HUES64 (cell line): ENCODE data around the gene THOP1.

Experiments
- H3K27ac ChIP-seq: 2 replicates; pipeline ENCODE4 v1.7.0; 2013; ENCODE audit warnings: low read depth, low read length, inconsistent platforms
- H3K27me3 ChIP-seq: 2 replicates; pipeline ENCODE4 v1.6.1; 2013; ENCODE audit warnings: mild to moderate bottlenecking, low read length; ENCODE audit not compliant: insufficient read depth
- H3K36me3 ChIP-seq: 2 replicates; pipeline ENCODE4 v1.6.1; 2013; ENCODE audit warnings: mild to moderate bottlenecking, low read length; ENCODE audit not compliant: insufficient read depth
- H3K4me1 ChIP-seq: 2 replicates; pipeline ENCODE4 v1.6.1; 2013; ENCODE audit warnings: mild to moderate bottlenecking, low read length, moderate library complexity; ENCODE audit not compliant: insufficient read depth
- H3K4me3 ChIP-seq: 2 replicates; pipeline ENCODE4 v1.5.1; 2013; ENCODE audit warnings: mild to moderate bottlenecking, low read length, moderate library complexity
- H3K9ac ChIP-seq: 2 replicates; pipeline ENCODE4 v1.6.1; 2013; ENCODE audit warnings: mild to moderate bottlenecking, low read depth, low read length
- H3K9me3 ChIP-seq: 2 replicates; pipeline ENCODE4 v1.6.1; 2013; ENCODE audit warnings: low read depth, low read length; ENCODE audit not compliant: insufficient read depth
- whole genome bisulfite sequencing: fragments of 150-250, 120-280 bp; methylation state at CpG from one replicate; pipeline ENCODE4 v1.1.7; 2013; ENCODE audit warnings: missing lambda C conversion rate; 5-methylcytosine and 5-hydroxymethylcytosine counted together

THOP1 gene

DNA sequence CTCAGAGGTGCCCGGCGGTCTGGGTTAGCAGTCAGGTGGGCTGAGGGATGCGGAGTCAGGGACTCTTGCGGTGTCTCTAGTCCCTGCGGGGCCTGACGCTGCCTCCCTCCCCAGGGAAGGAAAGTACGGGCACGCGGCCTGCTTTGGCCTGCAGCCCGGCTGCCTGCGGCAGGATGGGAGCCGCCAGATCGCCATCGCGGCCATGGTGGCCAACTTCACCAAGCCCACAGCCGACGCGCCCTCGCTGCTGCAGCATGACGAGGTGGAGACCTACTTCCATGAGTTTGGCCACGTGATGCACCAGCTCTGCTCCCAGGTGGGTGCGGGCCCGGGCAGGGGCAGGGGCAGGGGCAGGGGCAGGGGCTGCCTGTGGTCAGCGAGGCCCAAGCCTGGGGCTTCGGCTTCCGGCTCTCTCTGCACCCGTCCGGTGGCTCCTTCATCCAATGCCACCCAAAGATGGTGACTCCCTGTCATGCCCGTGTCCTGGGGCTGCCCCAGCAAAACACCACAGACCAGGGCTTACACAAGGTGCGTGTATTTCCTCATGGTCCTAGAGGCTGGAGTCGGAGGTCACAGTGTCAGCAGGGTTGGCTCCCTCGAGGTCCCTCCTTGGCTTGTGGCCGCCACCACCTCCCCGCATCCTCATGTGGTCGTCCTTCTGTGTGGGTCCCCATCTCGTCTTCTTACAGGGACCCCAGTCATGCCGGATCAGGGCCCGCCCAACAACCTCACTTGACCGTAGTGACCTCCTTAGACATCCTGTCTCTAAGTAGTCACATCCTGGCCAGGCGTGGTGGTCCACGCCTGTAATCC lies 23.0 kb downstream of the THOP1 start:
- Histone ChIP-seq H3K4me1 (no peaks in the 10 kb centered on the region), H3K27me3 (no peaks in the 10 kb centered on the region), H3K9ac (no peak overlapping the region), H3K36me3 (peaks cover 94% of the 10 kb centered on the region), H3K9me3 (no peaks in the 10 kb centered on the region), H3K4me3 (no peak overlapping the region), H3K27ac (no peak overlapping the region)
- WGBS, result 96% methylated on average over 41 of the region's 41 CpGs

DNA sequence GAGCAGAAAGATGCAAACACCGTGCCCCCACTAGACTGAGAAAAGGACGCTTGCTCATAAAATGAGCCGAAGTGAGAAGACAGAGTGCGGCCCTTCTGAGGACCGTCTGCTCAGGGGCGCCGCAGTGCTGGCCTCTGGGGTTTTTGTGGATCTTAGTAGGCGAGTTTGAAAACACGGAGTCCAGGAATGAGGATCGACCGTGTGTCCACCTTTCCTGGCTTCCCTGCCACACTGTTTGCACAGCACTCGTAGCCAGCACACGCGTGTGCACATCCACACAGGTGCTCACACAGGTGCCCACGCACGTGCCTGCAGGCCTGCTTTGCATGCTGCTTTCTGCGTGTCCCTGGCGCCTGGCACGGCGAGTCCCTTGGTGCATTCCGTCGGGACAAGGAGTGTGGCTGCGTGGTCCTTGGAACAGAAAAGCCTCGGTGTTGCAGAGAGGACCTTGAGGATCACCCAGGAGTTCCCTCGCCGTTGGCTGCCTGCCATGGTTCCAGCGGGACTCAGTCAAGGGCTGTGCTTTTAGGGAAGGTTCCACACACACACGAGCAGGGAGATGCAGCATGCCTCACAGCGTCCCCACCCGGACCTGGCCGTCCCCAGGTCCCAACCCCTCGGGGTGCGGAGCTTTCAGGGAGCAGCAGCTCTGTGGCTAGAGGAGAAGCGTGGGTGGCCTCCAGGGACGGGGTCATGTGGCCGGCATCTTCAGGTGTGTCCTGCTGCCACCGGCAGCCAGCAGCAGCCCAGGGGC lies 24.3 kb downstream of the THOP1 start:
- peaks cover 90% of the 10 kb centered on the region for H3K36me3 ChIP-seq
- 95% methylated on average over 37 of the region's 37 CpGs for WGBS

DNA sequence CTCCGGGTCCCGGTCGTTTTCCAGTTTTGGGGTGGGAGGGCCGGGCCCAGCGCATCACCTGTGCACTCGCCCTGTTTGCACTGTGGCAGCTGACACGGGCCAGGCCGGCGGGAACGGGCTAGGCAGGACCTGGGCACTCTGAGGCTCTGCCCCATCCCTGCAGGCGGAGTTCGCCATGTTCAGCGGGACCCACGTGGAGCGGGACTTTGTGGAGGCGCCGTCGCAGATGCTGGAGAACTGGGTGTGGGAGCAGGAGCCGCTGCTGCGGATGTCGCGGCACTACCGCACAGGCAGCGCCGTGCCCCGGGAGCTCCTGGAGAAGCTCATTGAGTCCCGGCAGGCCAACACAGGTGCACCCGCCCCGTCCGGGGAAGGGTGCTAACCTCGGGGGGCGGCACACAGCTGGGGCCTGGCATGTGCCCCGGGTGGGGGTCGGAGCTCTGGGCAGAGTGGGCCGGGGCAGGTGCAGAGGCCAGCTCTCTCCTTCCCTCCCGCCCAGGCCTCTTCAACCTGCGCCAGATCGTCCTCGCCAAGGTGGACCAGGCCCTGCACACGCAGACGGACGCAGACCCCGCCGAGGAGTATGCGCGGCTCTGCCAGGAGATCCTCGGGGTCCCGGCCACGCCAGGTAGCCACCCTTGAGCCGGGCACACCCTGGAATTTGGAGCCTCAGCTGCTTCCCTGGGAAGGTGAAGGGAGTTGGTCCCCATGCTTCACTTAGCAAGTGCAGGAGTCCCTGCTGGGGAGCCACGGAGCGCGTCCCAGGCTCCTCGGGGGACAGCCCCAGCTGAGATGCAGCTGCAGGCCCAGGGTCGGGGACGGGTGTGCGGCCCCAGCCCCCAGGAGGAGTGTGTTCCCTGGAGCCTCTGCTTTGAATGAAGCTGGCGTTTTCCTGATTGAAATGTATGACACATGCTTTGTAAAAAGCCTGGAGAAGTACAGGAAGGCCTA lies 25.1 kb downstream of the THOP1 start:
- Histone ChIP-seq H3K4me1 (no peaks in the 10 kb centered on the region), H3K4me3 (no peak overlapping the region), H3K27ac (no peak overlapping the region), H3K27me3 (no peaks in the 10 kb centered on the region), H3K36me3 (peaks cover 82% of the 10 kb centered on the region), H3K9ac (no peak overlapping the region), H3K9me3 (no peaks in the 10 kb centered on the region)
- 96% methylated on average over 58 of the region's 58 CpGs for WGBS

More for the DNA sequence above, 24.3 kb downstream of the THOP1 start:
- no peak overlapping the region for H3K27ac ChIP-seq
- H3K9me3 ChIP-seq, result no peaks in the 10 kb centered on the region
- no peak overlapping the region for H3K4me3 ChIP-seq
- no peaks in the 10 kb centered on the region for H3K4me1 ChIP-seq
- H3K27me3 ChIP-seq, result no peaks in the 10 kb centered on the region
- H3K9ac ChIP-seq, result no peak overlapping the region

DNA sequence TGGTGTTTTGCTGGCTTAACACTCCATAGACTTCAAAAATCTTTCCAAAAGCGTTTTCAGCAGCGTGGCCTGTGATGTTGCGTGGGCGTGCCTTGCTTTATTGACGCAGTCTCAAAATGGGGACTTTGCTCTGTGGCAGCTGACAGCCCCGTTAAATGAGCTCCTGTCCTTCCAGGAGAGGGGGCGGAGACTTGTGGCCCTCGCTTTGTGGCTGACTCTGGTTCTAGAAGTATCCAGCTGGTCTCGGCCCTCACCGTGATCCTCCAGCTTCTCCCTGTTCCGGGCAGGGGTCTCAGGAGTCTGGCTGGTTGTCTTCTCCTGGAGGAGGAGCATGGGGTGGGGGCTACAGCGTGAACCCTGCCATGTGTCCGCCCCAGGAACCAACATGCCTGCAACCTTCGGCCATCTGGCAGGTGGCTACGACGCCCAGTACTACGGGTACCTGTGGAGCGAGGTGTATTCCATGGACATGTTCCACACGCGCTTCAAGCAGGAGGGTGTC lies 26.0 kb downstream of the THOP1 start:
- Histone ChIP-seq H3K36me3 (peaks cover 76% of the 10 kb centered on the region), H3K9me3 (no peaks in the 10 kb centered on the region), H3K9ac (no peak overlapping the region), H3K27me3 (no peaks in the 10 kb centered on the region), H3K27ac (no peak overlapping the region), H3K4me3 (no peak overlapping the region), H3K4me1 (no peaks in the 10 kb centered on the region)
- 97% methylated on average over 20 of the region's 20 CpGs for WGBS

DNA sequence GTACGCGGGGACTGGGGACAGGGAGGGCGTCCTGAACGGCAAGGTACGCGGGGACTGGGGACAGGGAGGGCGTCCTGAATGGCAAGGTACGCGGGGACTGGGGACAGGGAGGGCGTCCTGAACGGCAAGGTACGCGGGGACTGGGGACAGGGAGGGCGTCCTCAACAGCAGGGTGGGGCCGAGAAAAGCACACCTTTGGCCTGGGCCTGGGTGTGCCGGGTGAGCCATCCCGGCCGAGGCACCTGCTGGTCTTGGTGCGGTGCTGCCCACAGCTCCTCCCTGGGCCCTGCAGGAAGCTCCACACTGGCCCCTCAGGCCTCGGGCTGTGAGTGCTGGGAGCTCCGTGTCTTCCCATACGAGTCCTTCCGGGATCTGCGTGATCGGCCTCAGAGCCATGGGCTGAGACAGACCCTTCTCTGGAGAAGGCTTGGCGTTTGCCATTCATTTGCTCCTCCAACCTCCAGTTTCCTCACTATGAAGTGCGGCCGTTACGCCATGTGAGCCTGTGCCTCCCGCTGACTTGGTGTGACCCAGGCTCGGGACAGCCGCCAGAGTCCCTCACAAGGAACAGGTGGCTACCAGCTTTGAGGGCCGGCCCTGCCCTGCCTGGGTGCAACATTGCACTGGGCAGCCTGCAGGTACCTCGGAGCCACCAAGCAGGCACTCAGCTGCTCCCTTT lies 26.6 kb downstream of the THOP1 start:
- H3K36me3 ChIP-seq, result peaks cover 70% of the 10 kb centered on the region
- no peaks in the 10 kb centered on the region for H3K27me3 ChIP-seq
- H3K4me1 ChIP-seq, result no peaks in the 10 kb centered on the region
- no peak overlapping the region for H3K27ac ChIP-seq
- WGBS, result 94% methylated on average over 34 of the region's 34 CpGs
- H3K9me3 ChIP-seq, result no peaks in the 10 kb centered on the region
- no peak overlapping the region for H3K9ac ChIP-seq
- H3K4me3 ChIP-seq, result no peak overlapping the region

DNA sequence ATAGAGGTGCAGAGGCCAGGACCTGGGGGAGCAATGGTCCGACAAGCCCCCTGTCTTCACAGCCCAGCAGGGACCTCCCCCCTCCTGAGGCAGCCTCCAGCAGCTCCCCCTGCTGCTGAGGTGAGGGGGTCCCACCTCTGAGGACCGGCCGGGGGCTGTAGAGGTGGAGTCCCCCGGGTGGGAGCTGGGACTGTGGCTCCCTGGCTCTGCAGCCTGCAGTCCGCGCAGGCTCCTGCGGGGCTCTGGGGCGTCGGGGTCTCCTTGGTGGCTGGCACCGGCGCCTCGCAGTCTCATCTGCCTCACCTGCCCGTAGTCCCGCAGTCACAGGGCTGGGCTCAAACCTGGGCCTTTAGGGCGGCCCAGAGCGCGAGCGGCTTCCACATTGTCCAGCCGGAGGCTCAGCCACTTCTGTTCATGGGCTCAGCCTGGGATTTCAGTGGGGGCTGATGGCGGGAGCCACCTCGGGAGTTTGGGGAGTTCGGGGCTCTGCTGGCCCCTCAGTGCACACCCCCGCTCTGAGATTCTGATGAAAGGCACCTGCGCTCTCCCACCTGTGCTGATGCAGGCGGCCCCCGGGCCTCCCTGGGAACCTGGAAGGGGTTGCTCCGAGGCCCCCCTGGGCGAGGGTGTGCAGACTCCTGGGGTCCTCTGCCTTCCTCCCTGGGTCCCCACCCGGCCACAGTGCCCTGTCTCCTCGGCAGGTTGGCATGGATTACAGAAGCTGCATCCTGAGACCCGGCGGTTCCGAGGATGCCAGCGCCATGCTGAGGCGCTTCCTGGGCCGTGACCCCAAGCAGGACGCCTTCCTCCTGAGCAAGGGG lies 27.3 kb downstream of the THOP1 start:
- no peaks in the 10 kb centered on the region for H3K27me3 ChIP-seq
- no peak overlapping the region for H3K4me3 ChIP-seq
- peaks cover 63% of the 10 kb centered on the region for H3K36me3 ChIP-seq
- H3K9me3 ChIP-seq, result no peaks in the 10 kb centered on the region
- H3K4me1 ChIP-seq, result no peaks in the 10 kb centered on the region
- no peak overlapping the region for H3K27ac ChIP-seq
- WGBS, result 96% methylated on average over 37 of the region's 37 CpGs
- no peak overlapping the region for H3K9ac ChIP-seq

DNA sequence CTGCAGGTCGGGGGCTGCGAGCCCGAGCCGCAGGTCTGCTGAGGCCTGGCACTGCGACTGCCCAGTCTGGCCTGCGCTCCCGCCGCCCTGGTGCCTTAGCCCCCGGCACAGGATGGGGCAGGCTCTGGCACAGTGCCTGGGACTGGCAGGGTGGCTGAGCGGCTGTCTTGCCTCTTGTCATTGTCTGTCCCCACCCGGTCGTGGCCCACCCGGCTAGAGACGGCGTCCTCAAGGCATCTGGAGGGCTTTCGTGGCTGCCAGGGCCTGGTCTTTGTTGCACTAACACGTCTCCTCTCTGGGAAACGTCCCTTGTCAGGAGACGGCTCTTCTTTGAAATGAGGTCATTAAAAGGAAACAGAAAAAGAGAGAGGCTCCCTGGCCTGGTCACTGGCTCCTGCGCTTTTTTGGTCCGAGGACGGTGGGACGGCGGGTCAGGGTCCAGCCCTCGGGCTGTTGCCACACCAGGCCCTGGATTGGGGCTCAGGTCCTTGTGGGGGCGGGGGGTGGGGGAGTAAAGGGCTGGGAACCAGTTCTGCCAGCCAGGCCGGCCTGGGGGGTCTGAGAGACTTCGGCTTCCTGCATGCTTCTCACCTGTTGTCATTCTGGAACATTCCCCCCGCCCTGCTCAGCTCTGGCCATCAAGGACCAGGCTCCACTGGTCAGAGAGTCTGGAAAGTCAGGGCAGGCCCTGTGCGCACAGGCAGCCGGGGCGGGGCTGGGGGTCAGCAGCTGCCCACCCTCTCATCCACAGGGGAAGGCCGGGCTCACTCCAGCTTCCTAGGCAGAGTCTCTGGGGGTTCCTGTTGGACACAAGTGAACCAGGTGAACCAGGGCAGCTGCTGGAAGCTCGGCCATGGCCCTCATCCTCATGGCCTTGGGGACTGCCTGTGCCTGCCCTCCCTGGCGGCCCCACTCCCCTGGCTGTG lies 28.2 kb downstream of the THOP1 start:
- H3K9me3 ChIP-seq, result no peaks in the 10 kb centered on the region
- no peak overlapping the region for H3K27ac ChIP-seq
- H3K4me3 ChIP-seq, result no peak overlapping the region
- no peaks in the 10 kb centered on the region for H3K4me1 ChIP-seq
- no peaks in the 10 kb centered on the region for H3K27me3 ChIP-seq
- no peak overlapping the region for H3K9ac ChIP-seq
- 94% methylated on average over 35 of the region's 35 CpGs for WGBS
- H3K36me3 ChIP-seq, result peaks cover 55% of the 10 kb centered on the region

DNA sequence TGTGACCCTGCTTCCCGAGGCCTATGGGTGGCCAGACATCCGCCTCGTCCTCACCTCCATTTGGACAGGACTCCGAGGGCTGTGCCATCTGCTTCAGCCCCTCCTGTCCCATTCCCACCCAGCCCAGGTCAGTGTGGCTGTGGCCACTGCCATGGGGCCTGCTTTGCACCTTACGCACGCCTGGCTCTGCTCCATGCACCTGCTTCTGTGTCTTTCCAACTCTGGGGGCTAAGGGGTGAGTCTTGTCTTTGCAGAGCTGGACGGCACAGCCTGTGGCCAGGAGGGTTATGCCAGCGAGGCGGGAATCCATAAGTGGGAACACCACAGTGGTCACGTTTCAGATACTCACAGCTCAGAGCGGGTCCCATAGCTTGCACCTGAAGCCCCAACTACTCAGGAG lies 29.1 kb downstream of the THOP1 start:
- 94% methylated on average over 11 of the region's 11 CpGs for WGBS

DNA sequence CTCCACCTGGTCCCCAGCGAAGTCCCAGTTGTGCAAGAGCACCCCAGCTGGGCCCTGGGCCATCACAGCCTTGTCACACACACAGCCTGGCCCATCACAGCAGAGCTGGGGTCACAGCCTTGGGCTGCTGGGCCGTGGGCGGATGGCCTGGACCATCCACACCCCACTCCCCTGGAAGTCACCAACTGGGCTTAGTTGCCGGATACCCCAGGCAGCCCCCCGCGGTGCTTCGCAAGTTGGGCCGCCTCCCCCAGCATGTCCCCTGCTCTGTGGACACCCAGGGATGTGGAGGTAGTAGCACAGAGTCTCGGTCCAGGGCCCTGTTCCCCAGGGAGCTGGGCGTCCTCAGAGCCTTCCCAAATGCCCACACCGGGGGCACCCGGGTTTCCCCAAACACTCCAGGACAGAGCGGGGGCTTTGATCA lies 29.9 kb downstream of the THOP1 start:
- no peak overlapping the region for H3K9ac ChIP-seq
- no peaks in the 10 kb centered on the region for H3K9me3 ChIP-seq
- no peak overlapping the region for H3K4me3 ChIP-seq
- no peaks in the 10 kb centered on the region for H3K4me1 ChIP-seq
- no peaks in the 10 kb centered on the region for H3K27me3 ChIP-seq
- H3K27ac ChIP-seq, result no peak overlapping the region
- WGBS, result 95% methylated on average over 13 of the region's 13 CpGs
- peaks cover 38% of the 10 kb centered on the region for H3K36me3 ChIP-seq

More for the DNA sequence above, 29.1 kb downstream of the THOP1 start:
- H3K27me3 ChIP-seq, result no peaks in the 10 kb centered on the region
- H3K27ac ChIP-seq, result no peak overlapping the region
- H3K4me1 ChIP-seq, result no peaks in the 10 kb centered on the region
- no peaks in the 10 kb centered on the region for H3K9me3 ChIP-seq
- H3K9ac ChIP-seq, result no peak overlapping the region
- no peak overlapping the region for H3K4me3 ChIP-seq
- peaks cover 46% of the 10 kb centered on the region for H3K36me3 ChIP-seq
